Gastroesophageal sphincter (tissue), 3 donors: ENCODE data around the gene FAM89B.

ENCODE experiments used
- CTCF ChIP-seq, 4 experiments: fragments of 200-600 bp in 2 of 4; fragments of 450-650 bp in 2 of 4; sonication (generic) in 1 of 4; IDR thresholded peaks; one replicate each; pipeline ENCODE4 v1.5.1; 2017 to 2019; ENCODE audit warnings: antibody characterized with exemption in 4 of 4, mild to moderate bottlenecking in 2 of 4, moderate library complexity in 2 of 4
- EP300 ChIP-seq: sonication (generic); formaldehyde crosslinking; IDR thresholded peaks from one replicate; pipeline ENCODE4 v1.6.1; 2017; ENCODE audit warnings: antibody characterized with exemption, mild to moderate bottlenecking
- POLR2A ChIP-seq, 2 donors: fragments of 450-650 bp; IDR thresholded peaks; one replicate each; pipeline ENCODE4 v1.6.1; 2017; ENCODE audit warnings: antibody characterized with exemption in 2 of 2, mild to moderate bottlenecking in 2 of 2, moderate library complexity in 1 of 2
- POLR2AphosphoS5 ChIP-seq: sonication (generic); formaldehyde crosslinking; IDR thresholded peaks from one replicate; pipeline ENCODE4 v1.6.1; 2017; ENCODE audit warnings: antibody characterized with exemption

- no peak for TF ChIP-seq CTCF (IDR thresholded peaks at IDR 0.05)
- TF ChIP-seq EP300, result no peak
- no peak for TF ChIP-seq POLR2A (IDR thresholded peaks at IDR 0.05)
- TF ChIP-seq POLR2AphosphoS5, result no peak
Observed at GRCh38 chr11:65617990-65618751, 45.8 kb downstream of the FAM89B start.
